Dermis lymphatic vessel endothelial cell (primary cell): ENCODE results near the gene KLF17. TPM values are rescaled to one million over a fixed set of nuclear protein-coding genes. Genes with fewer than 3 reads are reported as not detected.

Experiments
- total RNA-seq: library from RNA; depleted of rRNA; stranded (reverse); fragments of >200 nt; gene quantifications from 2 replicates; pipeline ENCODE4 v1.2.1, GENCODE V29; 2014

KLF17 gene, protein sequence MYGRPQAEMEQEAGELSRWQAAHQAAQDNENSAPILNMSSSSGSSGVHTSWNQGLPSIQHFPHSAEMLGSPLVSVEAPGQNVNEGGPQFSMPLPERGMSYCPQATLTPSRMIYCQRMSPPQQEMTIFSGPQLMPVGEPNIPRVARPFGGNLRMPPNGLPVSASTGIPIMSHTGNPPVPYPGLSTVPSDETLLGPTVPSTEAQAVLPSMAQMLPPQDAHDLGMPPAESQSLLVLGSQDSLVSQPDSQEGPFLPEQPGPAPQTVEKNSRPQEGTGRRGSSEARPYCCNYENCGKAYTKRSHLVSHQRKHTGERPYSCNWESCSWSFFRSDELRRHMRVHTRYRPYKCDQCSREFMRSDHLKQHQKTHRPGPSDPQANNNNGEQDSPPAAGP
- not detected in 2 replicates for total RNA-seq

DNA sequence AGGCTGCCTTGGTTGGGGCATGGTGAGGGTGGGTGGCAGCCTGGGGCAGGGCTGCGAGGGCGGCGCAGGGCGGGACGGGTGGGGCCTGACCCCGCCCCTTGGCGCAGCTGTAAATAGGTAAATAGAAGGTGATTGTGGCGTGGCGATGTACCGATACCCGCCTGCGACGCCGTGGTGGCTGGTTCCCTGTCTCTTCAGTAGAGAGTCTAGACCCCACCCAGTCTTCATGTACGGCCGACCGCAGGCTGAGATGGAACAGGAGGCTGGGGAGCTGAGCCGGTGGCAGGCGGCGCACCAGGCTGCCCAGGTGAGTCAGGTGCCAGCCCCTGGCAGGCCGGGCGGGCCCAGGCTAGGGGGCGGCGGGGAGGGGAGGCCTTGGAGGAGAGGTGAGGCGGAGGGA is at the start of gene KLF17:
Gene KLF17, plus strand, starts transcription at position 140 of the 400 bp plus-strand sequence. Its CDS starts 87 bp downstream, at position 227.

DNA sequence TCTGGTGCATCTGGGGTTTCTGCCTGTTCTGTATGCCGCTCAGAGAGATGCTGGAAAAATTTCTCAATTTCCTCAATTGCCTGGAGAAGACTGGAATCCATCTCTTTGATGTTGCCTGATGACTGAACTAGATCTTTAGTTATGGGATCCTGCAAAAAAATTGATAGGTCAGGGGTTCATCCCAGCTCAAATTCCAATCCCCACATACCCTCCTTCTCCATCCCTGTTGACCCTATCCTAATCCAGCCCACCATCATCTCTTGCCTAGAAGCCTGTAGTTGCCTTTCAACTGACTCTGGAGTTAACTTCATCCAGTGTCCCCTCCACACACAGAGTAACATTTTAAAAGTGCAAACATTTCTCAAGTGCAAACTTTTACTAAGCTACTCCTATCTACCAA is 22.9 kb downstream of the KLF17 start, which contains the start of gene KLF18:
Gene KLF18, minus strand, starts transcription at position 101 of the 400 bp plus-strand sequence. Its CDS starts 0 bp downstream, at position 101.

Other genes with a start within 250 kb of the KLF17 start
- gene ARTN, start 185.0 kb upstream of the KLF17 start, total RNA-seq = not detected in 2 replicates
- 5.7 and 6.3 TPM in 2 replicates for gene IPO13, start 171.9 kb upstream of the KLF17 start, total RNA-seq
- gene DPH2, start 148.8 kb upstream of the KLF17 start, total RNA-seq = 12.7 and 14.0 TPM in 2 replicates
- gene ATP6V0B, start 143.9 kb upstream of the KLF17 start, total RNA-seq = 107 and 117 TPM in 2 replicates
- gene B4GALT2, start 139.6 kb upstream of the KLF17 start, total RNA-seq = 35.9 and 39.6 TPM in 2 replicates
- 0.43 and 0.60 TPM in 2 replicates for gene CCDC24, start 127.2 kb upstream of the KLF17 start, total RNA-seq
- gene SLC6A9, start 87.4 kb upstream of the KLF17 start, total RNA-seq = 0.09 and 0.22 TPM in 2 replicates
- gene KLF18, start 22.8 kb downstream of the KLF17 start, total RNA-seq = not detected in 2 replicates
- 13.8 and 15.3 TPM in 2 replicates for gene DMAP1, start 94.7 kb downstream of the KLF17 start, total RNA-seq
- gene ERI3, start 236.4 kb downstream of the KLF17 start, total RNA-seq = 24.3 and 29.9 TPM in 2 replicates